ENCODE results near the gene NAT8L.
A peak's percentile ranks its signal among the peaks of the same experiment; 100 is the strongest.
"Not testable (repeated sequence)": the region's sequence is repeated elsewhere in the genome, so short reads cannot be mapped to it uniquely, and the experiment has no call there.

NAT8L gene

GRCh38 chr4:2059046-2059725 lies at the start of gene NAT8L:
NAT8L (plus strand) TSS chr4:2059327; CDS start chr4:2059512, 185 bp downstream.
- DNase-seq, result no peak

GRCh38 chr4:2009651-2010233 lies 49.4 kb upstream of the NAT8L start:
- DNase-seq, result peak; percentile 49

- DNase-seq, result no peak
These were observed 47.5 kb upstream of the NAT8L start for GRCh38 chr4:2011583-2011982.

- no peak for DNase-seq
These were observed 44.1 kb upstream of the NAT8L start for GRCh38 chr4:2015008-2015407.

GRCh38 chr4:2021358-2022018 lies 37.6 kb upstream of the NAT8L start:
- DNase-seq, result not testable (repeated sequence)

- DNase-seq, result no peak
These were observed 34.4 kb upstream of the NAT8L start for GRCh38 chr4:2024683-2025082.

- no peak for DNase-seq
These were observed 33.3 kb upstream of the NAT8L start for GRCh38 chr4:2025817-2026216.

- DNase-seq, result not testable (repeated sequence)
These were observed 32.0 kb upstream of the NAT8L start for GRCh38 chr4:2027120-2027519.

GRCh38 chr4:2031161-2031560 lies 28.0 kb upstream of the NAT8L start:
- DNase-seq, result not testable (repeated sequence)

- no peak for DNase-seq
These were observed 22.8 kb upstream of the NAT8L start for GRCh38 chr4:2036327-2036726.

- DNase-seq, result no peak
These were observed 22.3 kb upstream of the NAT8L start for GRCh38 chr4:2036866-2037265.

GRCh38 chr4:2040391-2041238 lies 18.5 kb upstream of the NAT8L start:
- no peak for DNase-seq

- peak; percentile 83 for DNase-seq
These were observed 17.6 kb upstream of the NAT8L start for GRCh38 chr4:2041239-2042130.

GRCh38 chr4:2042204-2042946 lies 16.8 kb upstream of the NAT8L start:
- DNase-seq, result peak; percentile 19

- DNase-seq, result no peak
These were observed 16.2 kb upstream of the NAT8L start for GRCh38 chr4:2042947-2043395.

- no peak for DNase-seq
These were observed 15.6 kb upstream of the NAT8L start for GRCh38 chr4:2043396-2044118.

GRCh38 chr4:2044119-2044485 lies 15.0 kb upstream of the NAT8L start:
- DNase-seq, result no peak

- no peak for DNase-seq
These were observed 14.3 kb upstream of the NAT8L start for GRCh38 chr4:2044542-2045517.

GRCh38 chr4:2045518-2045951 lies 13.6 kb upstream of the NAT8L start:
- no peak for DNase-seq
